Calu3 (cell line): ENCODE results near the gene CAMK1. TPM values are rescaled to one million over a fixed set of nuclear protein-coding genes. Genes with fewer than 3 reads are reported as not detected.

Source experiments
- BruUV-seq: library from RNA; stranded (reverse); fragments of 400-500 nt; replicated peaks from 2 replicates; lab custom pipeline; 2021; lab: Mats Ljungman, UMichigan
- CTCF ChIA-PET: fragments of 300-600 bp; sonication (Branson Sonifier 250); formaldehyde crosslinking; loops from one replicate; lab custom pipeline; 2022; ENCODE audit warnings: antibody characterized with exemption; lab: Charles Lee
- DNase-seq: peaks from one replicate; pipeline ENCODE4 v3.0.0; 2022
- H3K27ac Mint-ChIP-seq: one replicate; pipeline ENCODE4 v1.8.0; 2022; ENCODE audit warnings: mixed read lengths; ENCODE audit not compliant: unreplicated experiment
- H3K27me3 Mint-ChIP-seq: one replicate; pipeline ENCODE4 v1.8.0; 2022; ENCODE audit warnings: mixed read lengths; ENCODE audit not compliant: unreplicated experiment
- H3K36me3 Mint-ChIP-seq: one replicate; pipeline ENCODE4 v1.8.0; 2022; ENCODE audit warnings: mild to moderate bottlenecking, moderate library complexity, mixed read lengths; ENCODE audit not compliant: insufficient read depth, unreplicated experiment
- H3K4me1 Mint-ChIP-seq: one replicate; pipeline ENCODE4 v1.8.0; 2022; ENCODE audit warnings: mild to moderate bottlenecking, low read depth, mixed read lengths; ENCODE audit not compliant: unreplicated experiment
- H3K4me3 Mint-ChIP-seq: one replicate; pipeline ENCODE4 v1.8.0; 2022; ENCODE audit warnings: mild to moderate bottlenecking, low read depth, moderate library complexity, mixed read lengths; ENCODE audit not compliant: unreplicated experiment
- H3K9me3 Mint-ChIP-seq: one replicate; pipeline ENCODE4 v1.8.0; 2022; ENCODE audit warnings: low read depth, mixed read lengths; ENCODE audit not compliant: unreplicated experiment
- CTCF ChIP-seq: fragments of 200-600 bp; IDR thresholded peaks from one replicate; pipeline ENCODE4 v1.8.0; 2022; ENCODE audit warnings: antibody characterized with exemption; ENCODE audit not compliant: unreplicated experiment
- intact Hi-C: fragments of 100-400 bp; cut with micrococcal nuclease; formaldehyde crosslinking; loops from one replicate; pipeline ENCODE4 v1.10.0; 2022; ENCODE audit not compliant: unreplicated experiment
- total RNA-seq: library from RNA; stranded (reverse); gene quantifications from 2 replicates; pipeline ENCODE4 v1.2.3, GENCODE V29; 2022

The CAMK1 gene
- total RNA-seq, 1 experiment from 2014 or later: 7.2 TPM

DNA sequence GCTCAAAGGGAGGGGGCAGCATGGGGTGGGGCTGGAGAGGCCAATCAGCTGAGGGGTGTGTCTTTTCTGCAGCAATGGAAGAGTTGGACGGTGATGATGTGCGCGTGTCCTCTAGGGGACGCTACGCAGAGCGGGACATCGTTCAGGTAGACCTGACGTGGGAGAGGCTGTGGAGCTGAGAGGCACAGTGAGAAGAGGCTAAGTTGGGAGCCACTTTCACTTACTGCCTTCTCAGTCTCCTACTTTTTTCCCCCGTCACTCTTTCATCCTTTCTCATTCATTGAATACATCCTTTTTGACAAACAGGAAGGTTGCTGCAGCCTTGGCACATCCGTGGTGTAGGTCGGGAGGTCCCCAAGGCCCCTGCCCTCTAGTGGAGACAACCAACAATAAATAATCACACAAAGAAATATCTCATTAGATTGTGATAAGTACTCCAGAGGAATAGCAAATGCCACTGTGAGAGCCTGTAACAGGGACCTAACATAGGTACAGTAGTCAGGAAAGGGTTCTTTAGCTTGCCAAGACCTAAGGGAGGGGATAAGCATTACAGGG, 42.6 kb downstream of the CAMK1 start:
- Mint-ChIP-seq H3K27me3 (peaks cover 59% of the 10 kb centered on the region), H3K4me3 (no peak overlapping the region), H3K36me3 (peaks cover 16% of the 10 kb centered on the region), H3K9me3 (no peaks in the 10 kb centered on the region), H3K27ac (no peak overlapping the region), H3K4me1 (peaks cover 9% of the 10 kb centered on the region)
- intact Hi-C loops: no loop called here
- TF ChIP-seq CTCF: peak; percentile 47
- DNase-seq: peak; percentile 15
- CTCF ChIA-PET: interaction anchor here (1.2 to 1.5 kb wide), 2 partner anchors 12 to 22 kb away, joined by 4 to 5 read pairs; partner anchors contain the start of gene OGG1
- no TSS peak for BruUV-seq

DNA sequence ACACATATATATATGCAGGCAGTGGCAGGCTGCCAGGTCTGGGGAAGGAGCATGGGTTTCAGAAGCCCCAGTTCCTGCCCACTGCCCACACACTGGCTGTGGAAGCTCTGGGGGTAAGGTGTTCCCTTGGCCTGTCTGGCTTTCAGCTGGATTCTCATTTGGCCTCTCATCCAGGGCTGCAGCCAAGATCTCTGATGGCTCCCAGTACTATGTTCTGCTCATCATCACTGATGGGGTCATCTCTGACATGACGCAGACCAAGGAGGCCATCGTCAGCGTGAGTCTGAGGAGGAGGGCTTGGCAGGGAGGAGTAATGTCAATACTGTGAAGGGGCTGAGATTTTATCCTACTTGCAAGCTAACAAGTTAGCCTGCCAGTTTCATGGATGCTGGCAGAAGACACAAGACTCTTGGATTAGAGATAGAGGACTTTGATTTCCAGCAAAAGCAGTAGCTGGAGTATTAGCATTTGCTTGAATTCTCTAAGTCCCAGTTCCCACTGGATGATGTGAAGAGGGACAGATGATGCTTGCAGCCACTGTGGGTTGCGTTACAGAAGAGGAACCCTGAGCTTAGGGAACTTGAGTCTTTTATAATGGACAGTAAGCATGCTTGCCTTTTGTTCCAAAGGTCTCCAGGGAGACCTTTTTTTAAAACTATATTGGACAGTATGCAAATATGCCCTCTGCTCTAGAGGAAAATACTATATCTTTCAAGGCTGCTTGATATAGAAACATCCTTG, 43.8 kb downstream of the CAMK1 start:
- H3K27ac Mint-ChIP-seq: no peak overlapping the region
- intact Hi-C loops: no loop called here

DNA sequence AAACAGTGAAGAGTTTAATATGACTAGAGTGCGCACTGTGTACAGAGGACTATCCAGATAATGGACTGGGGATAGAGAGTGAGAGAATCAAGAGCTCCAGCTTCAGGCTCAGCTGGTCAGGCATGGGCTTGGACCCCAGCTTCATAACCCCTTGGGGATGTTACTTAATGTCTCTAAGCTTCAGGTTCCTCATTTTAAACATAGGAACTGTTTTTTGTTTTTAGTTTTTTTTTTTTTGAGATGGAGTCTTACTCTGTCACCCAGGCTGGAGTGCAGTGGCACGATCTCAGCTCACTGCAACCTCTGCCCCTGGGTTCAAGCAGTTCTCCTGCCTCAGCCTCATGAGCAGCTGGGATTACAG, 48.1 kb downstream of the CAMK1 start:
- CTCF ChIA-PET: interaction anchor here (1.3 kb wide), 1 partner anchor 225 kb away, joined by 3 read pairs; no protein-coding TSS in a partner anchor
- TF ChIP-seq CTCF: no peak
- peaks cover 61% of the 10 kb centered on the region for H3K27me3 Mint-ChIP-seq

More for the DNA sequence above, 43.8 kb downstream of the CAMK1 start:
- DNase-seq: no peak
- no peak for TF ChIP-seq CTCF
- Mint-ChIP-seq H3K36me3 (peaks cover 5% of the 10 kb centered on the region), H3K9me3 (no peaks in the 10 kb centered on the region), H3K27me3 (peaks cover 71% of the 10 kb centered on the region), H3K4me1 (peaks cover 9% of the 10 kb centered on the region), H3K4me3 (no peak overlapping the region)
- BruUV-seq: no TSS peak
- CTCF ChIA-PET: no interaction called here

GRCh38 chr3:9721015-9721699, 48.6 kb downstream of the CAMK1 start:
- Mint-ChIP-seq H3K9me3 (no peaks in the 10 kb centered on the region), H3K27ac (no peak overlapping the region), H3K4me1 (peaks cover 1% of the 10 kb centered on the region), H3K36me3 (no peaks in the 10 kb centered on the region), H3K4me3 (no peak overlapping the region), H3K27me3 (peaks cover 63% of the 10 kb centered on the region)
- no peak for TF ChIP-seq CTCF
- no TSS peak for BruUV-seq
- DNase-seq: no peak
- CTCF ChIA-PET: interaction anchor here (0.6 to 1.3 kb wide), 2 partner anchors 12 to 225 kb away, joined by 3 read pairs; no protein-coding TSS in a partner anchor
- intact Hi-C loops: no loop called here

More for the DNA sequence above, 48.1 kb downstream of the CAMK1 start:
- no peak for DNase-seq
- intact Hi-C loops: no loop called here
- no TSS peak for BruUV-seq
- H3K4me1 Mint-ChIP-seq: no peaks in the 10 kb centered on the region
- no peaks in the 10 kb centered on the region for H3K9me3 Mint-ChIP-seq
- H3K4me3 Mint-ChIP-seq: no peak overlapping the region
- H3K27ac Mint-ChIP-seq: no peak overlapping the region
- H3K36me3 Mint-ChIP-seq: no peaks in the 10 kb centered on the region
